Measurements from ENCODE around the gene CDK5RAP3. TPM values are rescaled to one million over a fixed set of nuclear protein-coding genes. Genes with fewer than 3 reads are reported as not detected.

Gene CDK5RAP3
- total and polyA plus RNA-seq, 2 of the 13 experiments (the other 11 are each of a cell fraction or from before 2014, with no cell fraction given), result 128 to 154 TPM

DNA sequence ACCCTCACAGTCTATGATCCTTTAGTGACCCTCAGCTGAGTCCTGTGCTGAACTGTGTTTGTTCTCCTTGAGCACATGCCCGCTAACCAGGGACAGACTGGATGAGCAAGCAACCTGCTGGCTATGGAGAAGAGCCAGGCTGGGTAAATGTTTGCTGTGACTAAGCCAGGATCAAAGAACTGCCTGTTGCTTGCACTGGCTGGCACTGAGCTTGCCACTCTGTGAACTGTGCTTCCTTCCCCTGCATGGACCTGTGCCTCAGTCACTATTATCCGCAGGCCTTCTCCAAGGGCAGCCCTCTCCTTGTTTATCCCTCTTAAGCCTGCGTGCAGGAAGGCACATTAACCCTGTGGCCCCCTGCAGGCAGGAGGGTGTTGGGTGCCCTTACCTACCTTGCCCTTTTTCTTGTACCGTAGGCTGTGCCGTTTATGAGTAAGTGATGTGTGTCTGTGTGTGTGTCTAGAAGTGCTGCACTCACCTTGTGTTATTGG lies 22.2 kb upstream of the CDK5RAP3 start (continued):
- TF ChIP-seq, protein P1, sequence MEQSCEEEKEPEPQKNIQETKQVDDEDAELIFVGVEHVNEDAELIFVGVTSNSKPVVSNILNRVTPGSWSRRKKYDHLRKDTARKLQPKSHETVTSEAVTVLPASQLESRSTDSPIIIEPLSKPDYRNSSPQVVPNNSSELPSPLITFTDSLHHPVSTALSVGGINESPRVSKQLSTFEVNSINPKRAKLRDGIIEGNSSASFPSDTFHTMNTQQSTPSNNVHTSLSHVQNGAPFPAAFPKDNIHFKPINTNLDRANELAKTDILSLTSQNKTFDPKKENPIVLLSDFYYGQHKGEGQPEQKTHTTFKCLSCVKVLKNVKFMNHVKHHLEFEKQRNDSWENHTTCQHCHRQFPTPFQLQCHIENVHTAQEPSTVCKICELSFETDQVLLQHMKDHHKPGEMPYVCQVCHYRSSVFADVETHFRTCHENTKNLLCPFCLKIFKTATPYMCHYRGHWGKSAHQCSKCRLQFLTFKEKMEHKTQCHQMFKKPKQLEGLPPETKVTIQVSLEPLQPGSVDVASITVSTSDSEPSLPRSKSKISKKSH (CRISPR knock-in tag; IDR thresholded peaks at IDR 0.05; ENCODE audit: borderline replicate concordance), result no peak
- TF ChIP-seq SNAI1 (CRISPR knock-in tag; IDR thresholded peaks at IDR 0.05; ENCODE audit: borderline replicate concordance), result no peak
- peak; percentile 67 for TF ChIP-seq BCL6 (CRISPR knock-in tag; IDR thresholded peaks at IDR 0.05)
- no peak for TF ChIP-seq ZBTB8A (CRISPR knock-in tag; IDR thresholded peaks at IDR 0.05; ENCODE audit: borderline replicate concordance, low read depth)
- TF ChIP-seq ZNF883 (CRISPR knock-in tag; IDR thresholded peaks at IDR 0.05; ENCODE audit: not compliant biosample characterization), result no peak
- TF ChIP-seq, protein P2, sequence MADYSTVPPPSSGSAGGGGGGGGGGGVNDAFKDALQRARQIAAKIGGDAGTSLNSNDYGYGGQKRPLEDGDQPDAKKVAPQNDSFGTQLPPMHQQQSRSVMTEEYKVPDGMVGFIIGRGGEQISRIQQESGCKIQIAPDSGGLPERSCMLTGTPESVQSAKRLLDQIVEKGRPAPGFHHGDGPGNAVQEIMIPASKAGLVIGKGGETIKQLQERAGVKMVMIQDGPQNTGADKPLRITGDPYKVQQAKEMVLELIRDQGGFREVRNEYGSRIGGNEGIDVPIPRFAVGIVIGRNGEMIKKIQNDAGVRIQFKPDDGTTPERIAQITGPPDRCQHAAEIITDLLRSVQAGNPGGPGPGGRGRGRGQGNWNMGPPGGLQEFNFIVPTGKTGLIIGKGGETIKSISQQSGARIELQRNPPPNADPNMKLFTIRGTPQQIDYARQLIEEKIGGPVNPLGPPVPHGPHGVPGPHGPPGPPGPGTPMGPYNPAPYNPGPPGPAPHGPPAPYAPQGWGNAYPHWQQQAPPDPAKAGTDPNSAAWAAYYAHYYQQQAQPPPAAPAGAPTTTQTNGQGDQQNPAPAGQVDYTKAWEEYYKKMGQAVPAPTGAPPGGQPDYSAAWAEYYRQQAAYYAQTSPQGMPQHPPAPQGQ (CRISPR knock-in tag; IDR thresholded peaks at IDR 0.05; ENCODE audit: borderline replicate concordance), result peak; percentile 44; the same call in 1 of the 2 replicates
- TF ChIP-seq, protein P3, sequence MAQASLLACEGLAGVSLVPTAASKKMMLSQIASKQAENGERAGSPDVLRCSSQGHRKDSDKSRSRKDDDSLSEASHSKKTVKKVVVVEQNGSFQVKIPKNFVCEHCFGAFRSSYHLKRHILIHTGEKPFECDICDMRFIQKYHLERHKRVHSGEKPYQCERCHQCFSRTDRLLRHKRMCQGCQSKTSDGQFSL (CRISPR knock-in tag; IDR thresholded peaks at IDR 0.05), result no peak
- TF ChIP-seq ZNF781 (CRISPR knock-in tag; IDR thresholded peaks at IDR 0.05; ENCODE audit: borderline replicate concordance, not compliant biosample characterization), result no peak
- TF ChIP-seq ZNF775 (CRISPR knock-in tag; IDR thresholded peaks at IDR 0.05; ENCODE audit: borderline replicate concordance), result no peak
- TF ChIP-seq, protein P4, sequence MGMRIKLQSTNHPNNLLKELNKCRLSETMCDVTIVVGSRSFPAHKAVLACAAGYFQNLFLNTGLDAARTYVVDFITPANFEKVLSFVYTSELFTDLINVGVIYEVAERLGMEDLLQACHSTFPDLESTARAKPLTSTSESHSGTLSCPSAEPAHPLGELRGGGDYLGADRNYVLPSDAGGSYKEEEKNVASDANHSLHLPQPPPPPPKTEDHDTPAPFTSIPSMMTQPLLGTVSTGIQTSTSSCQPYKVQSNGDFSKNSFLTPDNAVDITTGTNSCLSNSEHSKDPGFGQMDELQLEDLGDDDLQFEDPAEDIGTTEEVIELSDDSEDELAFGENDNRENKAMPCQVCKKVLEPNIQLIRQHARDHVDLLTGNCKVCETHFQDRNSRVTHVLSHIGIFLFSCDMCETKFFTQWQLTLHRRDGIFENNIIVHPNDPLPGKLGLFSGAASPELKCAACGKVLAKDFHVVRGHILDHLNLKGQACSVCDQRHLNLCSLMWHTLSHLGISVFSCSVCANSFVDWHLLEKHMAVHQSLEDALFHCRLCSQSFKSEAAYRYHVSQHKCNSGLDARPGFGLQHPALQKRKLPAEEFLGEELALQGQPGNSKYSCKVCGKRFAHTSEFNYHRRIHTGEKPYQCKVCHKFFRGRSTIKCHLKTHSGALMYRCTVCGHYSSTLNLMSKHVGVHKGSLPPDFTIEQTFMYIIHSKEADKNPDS (CRISPR knock-in tag; IDR thresholded peaks at IDR 0.05), result peak; percentile 24; the same call in 1 of the 2 replicates
- TF ChIP-seq ZNF737 (CRISPR knock-in tag; IDR thresholded peaks at IDR 0.05; ENCODE audit: borderline replicate concordance), result no peak
- 0 out of 4 replicates have a peak, but pooled peaks of 1 of the 2 experiments have one; percentile 13 for TF ChIP-seq NR2F1 (CRISPR knock-in tag; IDR thresholded peaks at IDR 0.05)
- no peak for TF ChIP-seq TCF12 (IDR thresholded peaks at IDR 0.05)
- TF ChIP-seq TCF12 (CRISPR knock-in tag; IDR thresholded peaks at IDR 0.05), result 0 out of 2 replicates have a peak, but pooled peaks have one; percentile 34
- TF ChIP-seq ZKSCAN8 (CRISPR knock-in tag; IDR thresholded peaks at IDR 0.05; ENCODE audit: borderline replicate concordance), result peak; percentile 60
- peak; percentile 45; the same call in 1 of the 2 replicates for TF ChIP-seq ZNF678 (CRISPR knock-in tag; IDR thresholded peaks at IDR 0.05)
- TF ChIP-seq TCF7 (IDR thresholded peaks at IDR 0.05; ENCODE audit: low read depth), result peak; percentile 90
- TF ChIP-seq KMT2B (CRISPR knock-in tag; IDR thresholded peaks at IDR 0.05), result no peak; the same call in 1 of the 2 replicates
- TF ChIP-seq, protein P5, sequence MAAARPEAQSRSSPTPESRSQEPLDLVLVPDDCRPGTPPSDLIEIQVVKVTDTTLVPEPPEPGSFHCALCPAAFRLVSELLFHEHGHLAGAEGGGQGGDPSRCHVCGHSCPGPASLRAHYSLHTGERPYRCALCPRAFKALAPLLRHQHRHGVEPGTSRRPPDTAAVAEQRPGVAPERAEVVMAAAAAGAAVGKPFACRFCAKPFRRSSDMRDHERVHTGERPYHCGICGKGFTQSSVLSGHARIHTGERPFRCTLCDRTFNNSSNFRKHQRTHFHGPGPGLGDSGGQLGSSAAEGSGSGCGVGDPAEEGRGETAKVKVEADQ (CRISPR knock-in tag; IDR thresholded peaks at IDR 0.05; ENCODE audit: borderline replicate concordance), result 0 out of 2 replicates have a peak, but pooled peaks have one; percentile 25
- no peak for TF ChIP-seq ZNF484 (CRISPR knock-in tag; IDR thresholded peaks at IDR 0.05; ENCODE audit: borderline replicate concordance, low read depth)
- TF ChIP-seq HDAC1 (CRISPR knock-in tag; IDR thresholded peaks at IDR 0.05), result peak; percentile 70
